ENCODE data around the gene RAPGEF1.

DNA sequence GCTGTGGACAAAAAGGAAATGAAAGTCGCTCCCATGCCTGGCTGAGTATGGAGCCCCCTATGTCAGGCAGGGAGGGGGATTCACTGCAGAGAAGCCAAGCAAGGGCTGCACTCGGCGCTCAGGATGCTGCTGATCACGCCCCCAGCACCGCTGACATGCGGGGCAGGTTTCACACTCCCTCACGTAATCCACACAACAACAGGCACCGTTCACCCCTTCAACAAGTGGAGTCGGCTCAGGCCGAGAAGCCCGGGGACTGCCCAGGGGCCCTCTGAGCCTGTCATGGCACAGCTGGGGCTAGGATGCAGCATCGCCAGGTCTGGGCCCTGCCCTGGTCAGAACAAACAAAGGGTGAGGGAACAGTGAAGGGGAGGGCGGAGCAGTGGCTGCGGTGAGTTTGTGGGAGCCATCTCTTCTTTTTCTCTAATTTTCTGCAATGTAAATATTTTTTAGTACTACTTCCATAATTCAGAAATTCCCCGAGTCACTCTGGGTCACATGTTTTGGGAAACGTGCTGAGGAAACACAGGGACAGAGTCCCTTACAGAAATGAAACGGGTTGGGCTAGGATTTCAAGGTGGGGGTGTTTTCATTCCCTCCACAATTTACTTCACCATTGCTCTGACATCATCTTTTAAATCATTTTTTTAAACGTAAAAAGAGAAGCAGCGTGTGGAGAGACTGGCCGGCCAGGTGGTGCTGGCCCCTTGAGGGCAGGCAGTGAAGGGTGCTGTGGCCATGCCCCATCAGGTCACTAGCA lies 144.8 kb downstream of the RAPGEF1 start:
- TF ChIP-seq, protein P1, sequence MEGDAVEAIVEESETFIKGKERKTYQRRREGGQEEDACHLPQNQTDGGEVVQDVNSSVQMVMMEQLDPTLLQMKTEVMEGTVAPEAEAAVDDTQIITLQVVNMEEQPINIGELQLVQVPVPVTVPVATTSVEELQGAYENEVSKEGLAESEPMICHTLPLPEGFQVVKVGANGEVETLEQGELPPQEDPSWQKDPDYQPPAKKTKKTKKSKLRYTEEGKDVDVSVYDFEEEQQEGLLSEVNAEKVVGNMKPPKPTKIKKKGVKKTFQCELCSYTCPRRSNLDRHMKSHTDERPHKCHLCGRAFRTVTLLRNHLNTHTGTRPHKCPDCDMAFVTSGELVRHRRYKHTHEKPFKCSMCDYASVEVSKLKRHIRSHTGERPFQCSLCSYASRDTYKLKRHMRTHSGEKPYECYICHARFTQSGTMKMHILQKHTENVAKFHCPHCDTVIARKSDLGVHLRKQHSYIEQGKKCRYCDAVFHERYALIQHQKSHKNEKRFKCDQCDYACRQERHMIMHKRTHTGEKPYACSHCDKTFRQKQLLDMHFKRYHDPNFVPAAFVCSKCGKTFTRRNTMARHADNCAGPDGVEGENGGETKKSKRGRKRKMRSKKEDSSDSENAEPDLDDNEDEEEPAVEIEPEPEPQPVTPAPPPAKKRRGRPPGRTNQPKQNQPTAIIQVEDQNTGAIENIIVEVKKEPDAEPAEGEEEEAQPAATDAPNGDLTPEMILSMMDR (IDR thresholded peaks at IDR 0.05; ENCODE audit: poor library complexity, severe bottlenecking), result no peak
- TF ChIP-seq EP300 (conservative IDR thresholded peaks at IDR 0.05; ENCODE audit: poor library complexity, severe bottlenecking), result no peak
- no peak for TF ChIP-seq POLR2AphosphoS5 (IDR thresholded peaks at IDR 0.05)
- no peak for TF ChIP-seq REST (IDR thresholded peaks at IDR 0.05; ENCODE audit: borderline replicate concordance)
- no peak for TF ChIP-seq SMC3 (conservative IDR thresholded peaks at IDR 0.05; ENCODE audit: poor library complexity)
- no peak for TF ChIP-seq MXI1 (conservative IDR thresholded peaks at IDR 0.05; ENCODE audit: poor library complexity, severe bottlenecking)
- no peak for TF ChIP-seq EZH2 (IDR thresholded peaks at IDR 0.05; ENCODE audit: borderline replicate concordance, insufficient read depth, low read length, poor library complexity, severe bottlenecking)
- TF ChIP-seq TAF1 (IDR thresholded peaks at IDR 0.05; ENCODE audit: low read depth), result no peak
- no peak for TF ChIP-seq RAD21 (conservative IDR thresholded peaks at IDR 0.05)
